SU-DHL-6 (cell line): ENCODE data around the gene TMEM231.

Experiments used
- H2AFZ ChIP-seq: fragments of 200-600 bp; sonication (generic); 2 replicates; pipeline ENCODE4 v1.6.1; 2014; ENCODE audit warnings: low read depth, mild to moderate bottlenecking, moderate library complexity, mixed read lengths, antibody characterized with exemption, low read length; ENCODE audit not compliant: severe bottlenecking
- H3F3A ChIP-seq: fragments of 200-600 bp; shearing (Covaris generic); 2 replicates; pipeline ENCODE4 v1.6.0; 2016; ENCODE audit warnings: antibody characterized with exemption, mild to moderate bottlenecking; ENCODE audit not compliant: insufficient read depth
- H3K27ac ChIP-seq: fragments of 200-600 bp; sonication (generic); 2 replicates; pipeline ENCODE4 v1.5.1; 2016; ENCODE audit warnings: low read depth, mild to moderate bottlenecking, low read length, moderate library complexity, mixed read lengths
- H3K27me3 ChIP-seq: fragments of 200-600 bp; sonication (generic), shearing (Covaris generic); 2 replicates; pipeline ENCODE4 v1.6.0; 2014; ENCODE audit warnings: mild to moderate bottlenecking, low read length
- H3K36me3 ChIP-seq: fragments of 200-600 bp; sonication (generic); 2 replicates; pipeline ENCODE4 v1.6.1; 2014; ENCODE audit warnings: mild to moderate bottlenecking, low read length, mixed read lengths
- H3K4me2 ChIP-seq: fragments of 300-600, 200-600 bp; shearing (Covaris generic), sonication (generic); 2 replicates; pipeline ENCODE4 v1.6.0; 2014; ENCODE audit warnings: low read length, low read depth, mild to moderate bottlenecking; ENCODE audit not compliant: poor library complexity, severe bottlenecking
- H3K4me3 ChIP-seq: fragments of 200-600 bp; sonication (generic); 2 replicates; pipeline ENCODE4 v1.5.1; 2014; ENCODE audit warnings: antibody characterized with exemption, low read length, mild to moderate bottlenecking, mixed read lengths; ENCODE audit not compliant: insufficient read depth, poor library complexity, severe bottlenecking
- H3K79me2 ChIP-seq: fragments of 200-600 bp; sonication (generic); 2 replicates; pipeline ENCODE4 v1.6.1; 2014; ENCODE audit warnings: mild to moderate bottlenecking, low read length, moderate library complexity; ENCODE audit not compliant: insufficient read depth
- H3K9ac ChIP-seq: fragments of 200-600 bp; sonication (generic); 2 replicates; pipeline ENCODE4 v1.7.0; 2014; ENCODE audit warnings: mild to moderate bottlenecking, low read length
- H3K9me2 ChIP-seq: fragments of 200-600 bp; sonication (generic); replicated peaks from 2 replicates; pipeline ENCODE4 v1.6.1; 2014; ENCODE audit warnings: low read length; ENCODE audit not compliant: insufficient read depth
- H3K9me3 ChIP-seq: fragments of 200-600 bp; sonication (generic); 2 replicates; pipeline ENCODE4 v1.6.1; 2014; ENCODE audit warnings: low read length, mixed read lengths; ENCODE audit not compliant: insufficient read depth
- H4K20me1 ChIP-seq: fragments of 200-600 bp; sonication (generic); 2 replicates; pipeline ENCODE4 v1.6.1; 2014; ENCODE audit warnings: low read depth, mild to moderate bottlenecking, antibody characterized with exemption, low read length, moderate library complexity, mixed read lengths
- CTCF ChIP-seq: fragments of 200-600 bp; sonication (generic); IDR thresholded peaks from one replicate; pipeline ENCODE4 v1.5.1; 2017; ENCODE audit warnings: antibody characterized with exemption, mild to moderate bottlenecking, low read length, moderate library complexity; ENCODE audit not compliant: insufficient read depth, poor library complexity, severe bottlenecking
- EZH2phosphoT487 ChIP-seq: fragments of 200-600 bp; sonication (generic), shearing (Covaris generic); conservative IDR thresholded peaks from 2 replicates; pipeline ENCODE4 v1.6.1; 2018; ENCODE audit warnings: mild to moderate bottlenecking, antibody characterized with exemption, low read length, moderate library complexity, mixed read lengths

Gene TMEM231

GRCh38 chr16:75590920-75591843, 35.1 kb upstream of the TMEM231 start:
- H3F3A ChIP-seq: no peaks in the 10 kb centered on the region
- no peaks in the 10 kb centered on the region for H3K9me3 ChIP-seq
- H3K4me3 ChIP-seq: no peak overlapping the region
- no peaks in the 10 kb centered on the region for H3K79me2 ChIP-seq
- H3K27ac ChIP-seq: no peak overlapping the region
- no peak for TF ChIP-seq EZH2phosphoT487
- no peak for TF ChIP-seq CTCF
- no peak overlapping the region for H2AFZ ChIP-seq
- no peaks in the 10 kb centered on the region for H3K27me3 ChIP-seq
- H3K9me2 ChIP-seq: no peaks in the 10 kb centered on the region
- no peak overlapping the region for H3K4me2 ChIP-seq
- no peaks in the 10 kb centered on the region for H3K36me3 ChIP-seq
- no peak overlapping the region for H3K9ac ChIP-seq
- no peaks in the 10 kb centered on the region for H4K20me1 ChIP-seq

GRCh38 chr16:75589306-75589705, 33.3 kb upstream of the TMEM231 start:
- Histone ChIP-seq H3K79me2 (no peaks in the 10 kb centered on the region), H3K4me2 (no peak overlapping the region), H3K36me3 (no peaks in the 10 kb centered on the region), H2AFZ (no peak overlapping the region), H3K9ac (no peak overlapping the region), H4K20me1 (no peaks in the 10 kb centered on the region), H3K27ac (no peak overlapping the region), H3K4me3 (no peak overlapping the region), H3K9me2 (no peaks in the 10 kb centered on the region), H3F3A (no peaks in the 10 kb centered on the region), H3K9me3 (no peaks in the 10 kb centered on the region), H3K27me3 (no peaks in the 10 kb centered on the region)
- TF ChIP-seq CTCF (no peak), EZH2phosphoT487 (no peak)

GRCh38 chr16:75588716-75589115, 32.7 kb upstream of the TMEM231 start:
- Histone ChIP-seq H4K20me1 (no peaks in the 10 kb centered on the region), H2AFZ (no peak overlapping the region), H3K9me3 (no peaks in the 10 kb centered on the region), H3K9me2 (no peaks in the 10 kb centered on the region), H3K4me3 (no peak overlapping the region), H3K36me3 (no peaks in the 10 kb centered on the region), H3K4me2 (no peak overlapping the region), H3F3A (0 out of 2 replicates have a peak, but pooled peaks cover 4% of the 10 kb centered on the region), H3K27ac (no peak overlapping the region), H3K27me3 (no peaks in the 10 kb centered on the region), H3K9ac (no peak overlapping the region), H3K79me2 (no peaks in the 10 kb centered on the region)
- TF ChIP-seq EZH2phosphoT487 (no peak), CTCF (no peak)
